ENCODE measurements around the gene CEACAM19.

CEACAM19 gene

DNA sequence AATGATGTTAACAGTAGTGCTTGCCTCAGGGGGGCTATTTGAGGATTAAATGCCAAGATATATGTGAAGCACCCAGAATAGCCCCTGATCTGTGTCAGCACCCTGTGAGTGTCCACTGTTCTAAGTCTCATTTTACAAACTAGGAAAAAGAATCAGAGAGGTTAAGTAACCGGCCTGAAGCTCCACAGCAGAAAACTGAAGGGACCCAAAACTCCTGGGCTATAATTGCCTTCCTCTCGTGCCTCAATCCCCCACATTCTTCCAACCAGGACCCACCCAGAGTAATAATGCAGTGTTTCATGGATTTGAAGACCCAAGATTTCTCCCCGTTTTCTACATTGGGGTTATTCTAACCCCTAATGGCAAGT, 25.2 kb upstream of the CEACAM19 start:
- DNase-seq (ENCODE audit: low read depth) = no peak
- TF ChIP-seq MYC (IDR thresholded peaks at IDR 0.05; ENCODE audit: low read depth, low read length) = no peak

GRCh38 chr19:44647144-44647543, 24.1 kb upstream of the CEACAM19 start:
- no peak overlapping the region for H3K4me3 ChIP-seq (ENCODE audit: low read depth, low read length)
- no peak for DNase-seq (ENCODE audit: low read depth)
- TF ChIP-seq MYC (IDR thresholded peaks at IDR 0.05; ENCODE audit: low read depth, low read length) (no peak), MAX (IDR thresholded peaks at IDR 0.05; ENCODE audit: low read depth, low read length) (no peak), POLR2A (IDR thresholded peaks at IDR 0.05; ENCODE audit: extremely low read depth, insufficient read length) (no peak)
- TF ChIP-seq, protein P1, sequence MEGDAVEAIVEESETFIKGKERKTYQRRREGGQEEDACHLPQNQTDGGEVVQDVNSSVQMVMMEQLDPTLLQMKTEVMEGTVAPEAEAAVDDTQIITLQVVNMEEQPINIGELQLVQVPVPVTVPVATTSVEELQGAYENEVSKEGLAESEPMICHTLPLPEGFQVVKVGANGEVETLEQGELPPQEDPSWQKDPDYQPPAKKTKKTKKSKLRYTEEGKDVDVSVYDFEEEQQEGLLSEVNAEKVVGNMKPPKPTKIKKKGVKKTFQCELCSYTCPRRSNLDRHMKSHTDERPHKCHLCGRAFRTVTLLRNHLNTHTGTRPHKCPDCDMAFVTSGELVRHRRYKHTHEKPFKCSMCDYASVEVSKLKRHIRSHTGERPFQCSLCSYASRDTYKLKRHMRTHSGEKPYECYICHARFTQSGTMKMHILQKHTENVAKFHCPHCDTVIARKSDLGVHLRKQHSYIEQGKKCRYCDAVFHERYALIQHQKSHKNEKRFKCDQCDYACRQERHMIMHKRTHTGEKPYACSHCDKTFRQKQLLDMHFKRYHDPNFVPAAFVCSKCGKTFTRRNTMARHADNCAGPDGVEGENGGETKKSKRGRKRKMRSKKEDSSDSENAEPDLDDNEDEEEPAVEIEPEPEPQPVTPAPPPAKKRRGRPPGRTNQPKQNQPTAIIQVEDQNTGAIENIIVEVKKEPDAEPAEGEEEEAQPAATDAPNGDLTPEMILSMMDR (IDR thresholded peaks at IDR 0.05; ENCODE audit: low read depth, low read length) = no peak

More for the DNA sequence above, 25.2 kb upstream of the CEACAM19 start:
- H3K4me3 ChIP-seq (ENCODE audit: low read depth, low read length) = no peak overlapping the region

GRCh38 chr19:44648631-44649251, 22.5 kb upstream of the CEACAM19 start:
- TF ChIP-seq MYC (IDR thresholded peaks at IDR 0.05; ENCODE audit: low read depth, low read length) (no peak), MAX (IDR thresholded peaks at IDR 0.05; ENCODE audit: low read depth, low read length) (no peak), POLR2A (IDR thresholded peaks at IDR 0.05; ENCODE audit: extremely low read depth, insufficient read length) (no peak)
- TF ChIP-seq, protein P1 (IDR thresholded peaks at IDR 0.05; ENCODE audit: low read depth, low read length) = no peak
- no peak for DNase-seq (ENCODE audit: low read depth)
- no peak overlapping the region for H3K4me3 ChIP-seq (ENCODE audit: low read depth, low read length)

DNA sequence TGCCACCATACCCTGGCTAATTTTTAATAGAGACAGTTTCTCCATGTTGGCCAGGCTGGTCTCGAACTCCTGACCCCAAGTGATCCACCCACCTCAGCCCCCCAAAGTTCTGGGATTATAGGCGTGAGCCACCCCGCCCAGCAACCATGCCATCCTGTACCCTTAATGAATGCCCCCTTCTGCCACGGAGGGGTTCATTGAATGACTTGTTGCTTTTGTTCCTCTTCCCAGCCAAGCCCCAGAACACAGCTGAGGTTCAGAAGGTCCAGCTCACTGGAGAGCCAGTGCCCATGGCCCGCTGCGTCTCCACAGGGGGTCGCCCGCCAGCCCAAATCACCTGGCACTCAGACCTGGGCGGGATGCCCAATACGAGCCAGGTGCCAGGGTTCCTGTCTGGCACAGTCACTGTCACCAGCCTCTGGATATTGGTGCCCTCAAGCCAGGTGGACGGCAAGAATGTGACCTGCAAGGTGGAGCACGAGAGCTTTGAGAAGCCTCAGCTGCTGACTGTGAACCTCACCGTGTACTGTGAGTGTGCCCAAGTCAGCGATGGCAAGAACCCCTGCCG, 21.6 kb upstream of the CEACAM19 start:
- TF ChIP-seq, protein P1 (IDR thresholded peaks at IDR 0.05; ENCODE audit: low read depth, low read length) = no peak
- TF ChIP-seq MYC (IDR thresholded peaks at IDR 0.05; ENCODE audit: low read depth, low read length) (no peak), MAX (IDR thresholded peaks at IDR 0.05; ENCODE audit: low read depth, low read length) (no peak), POLR2A (IDR thresholded peaks at IDR 0.05; ENCODE audit: extremely low read depth, insufficient read length) (no peak)
- no peak for DNase-seq (ENCODE audit: low read depth)
- H3K4me3 ChIP-seq (ENCODE audit: low read depth, low read length) = no peak overlapping the region

DNA sequence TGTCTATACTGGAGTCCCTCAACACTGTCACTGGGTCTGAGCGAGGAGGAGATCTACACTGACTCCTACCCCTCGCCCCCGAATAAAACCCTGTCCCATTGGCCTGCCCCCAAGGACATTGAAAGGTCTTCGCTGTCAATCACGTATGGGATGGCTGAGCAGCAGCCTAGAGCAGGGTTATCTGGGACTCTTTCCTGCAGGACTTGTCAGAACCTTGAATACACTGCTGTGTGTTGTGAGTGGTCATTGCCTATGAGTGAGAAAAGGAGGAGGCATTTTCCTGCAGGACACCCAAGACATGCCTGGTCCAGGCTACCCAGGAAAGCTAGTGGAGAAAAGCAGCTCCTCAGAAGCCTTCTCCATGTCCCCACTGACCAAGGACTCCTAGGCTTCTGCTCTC, 17.9 kb upstream of the CEACAM19 start:
- no peak for DNase-seq (ENCODE audit: low read depth)
- no peak overlapping the region for H3K4me3 ChIP-seq (ENCODE audit: low read depth, low read length)
- no peak for TF ChIP-seq POLR2A (IDR thresholded peaks at IDR 0.05; ENCODE audit: extremely low read depth, insufficient read length)
- TF ChIP-seq MAX (IDR thresholded peaks at IDR 0.05; ENCODE audit: low read depth, low read length) = no peak
- TF ChIP-seq MYC (IDR thresholded peaks at IDR 0.05; ENCODE audit: low read depth, low read length) = no peak
- TF ChIP-seq, protein P1 (IDR thresholded peaks at IDR 0.05; ENCODE audit: low read depth, low read length) = no peak

DNA sequence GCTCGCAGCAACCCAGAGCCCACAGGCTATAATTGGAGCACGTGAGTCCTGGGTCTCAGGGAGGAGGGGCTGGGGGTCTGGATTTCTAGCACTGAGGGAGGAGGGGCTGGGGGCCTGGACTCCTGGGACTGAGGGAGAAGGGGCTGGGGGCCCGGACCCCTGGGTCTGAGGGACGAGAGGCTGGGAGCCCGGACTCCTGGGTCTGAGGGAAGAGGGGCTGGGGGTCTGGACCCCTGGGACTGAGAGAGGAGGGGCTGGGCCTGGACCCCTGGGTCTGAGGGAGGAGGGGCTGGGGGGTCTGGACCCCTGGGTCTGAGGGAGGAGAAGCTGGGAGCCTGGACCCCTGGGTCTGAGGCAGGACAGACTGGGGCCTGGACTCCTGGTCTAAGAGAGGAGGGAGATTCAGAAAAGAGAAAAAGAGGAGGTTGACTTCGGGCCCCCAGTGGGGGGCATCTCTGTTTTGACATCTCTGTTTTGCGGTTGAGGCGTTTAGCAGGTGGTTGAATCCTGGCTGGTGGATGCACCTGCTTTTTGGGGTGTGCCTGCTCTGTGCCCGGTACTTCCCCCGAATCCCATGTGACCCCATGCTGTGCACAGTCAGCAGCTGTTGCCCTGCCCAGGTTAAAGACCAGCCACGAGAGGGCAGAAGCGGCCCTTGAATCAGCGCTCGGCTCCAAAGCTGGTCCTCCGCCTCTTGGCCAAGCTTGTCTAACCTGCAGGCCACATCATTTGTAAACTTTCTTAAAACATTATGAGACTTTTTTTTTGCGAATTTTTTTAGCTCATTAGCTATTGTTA, 17.1 kb upstream of the CEACAM19 start:
- peak; percentile 32 for DNase-seq (ENCODE audit: low read depth)
- TF ChIP-seq POLR2A (IDR thresholded peaks at IDR 0.05; ENCODE audit: extremely low read depth, insufficient read length) (no peak), MAX (IDR thresholded peaks at IDR 0.05; ENCODE audit: low read depth, low read length) (no peak), MYC (IDR thresholded peaks at IDR 0.05; ENCODE audit: low read depth, low read length) (no peak)
- TF ChIP-seq, protein P1 (IDR thresholded peaks at IDR 0.05; ENCODE audit: low read depth, low read length) = no peak
- no peak overlapping the region for H3K4me3 ChIP-seq (ENCODE audit: low read depth, low read length)
